T-helper 22 cell (primary cell): ENCODE data around the gene TMX4.

Source experiments
- DNase-seq: peaks from one replicate; pipeline ENCODE4 v3.0.0-alpha.2; 2020; ENCODE audit warnings: low read depth

Gene TMX4

GRCh38 chr20:8018958-8019245, 659 bp downstream of the TMX4 start:
- peak; percentile 43 for DNase-seq

GRCh38 chr20:8012724-8013123, 6.8 kb downstream of the TMX4 start:
- no peak for DNase-seq

GRCh38 chr20:8008733-8009132, 10.8 kb downstream of the TMX4 start:
- no peak for DNase-seq

- DNase-seq: no peak
These were observed 12.1 kb downstream of the TMX4 start for GRCh38 chr20:8007490-8007889.

GRCh38 chr20:8005575-8006366, 13.8 kb downstream of the TMX4 start:
- no peak for DNase-seq

GRCh38 chr20:8005033-8005432, 14.5 kb downstream of the TMX4 start:
- DNase-seq: no peak

GRCh38 chr20:8002056-8002455, 17.5 kb downstream of the TMX4 start:
- no peak for DNase-seq

- no peak for DNase-seq
These were observed 18.8 kb downstream of the TMX4 start for GRCh38 chr20:8000796-8001195.

- DNase-seq: no peak
These were observed 22.7 kb downstream of the TMX4 start for GRCh38 chr20:7996898-7997297.

- DNase-seq: no peak
These were observed 24.8 kb downstream of the TMX4 start for GRCh38 chr20:7994809-7995208.

- DNase-seq: no peak
These were observed 25.9 kb downstream of the TMX4 start for GRCh38 chr20:7993703-7994102.

- DNase-seq: no peak
These were observed 26.3 kb downstream of the TMX4 start for GRCh38 chr20:7993238-7993637.

- no peak for DNase-seq
These were observed 29.2 kb downstream of the TMX4 start for GRCh38 chr20:7990385-7990784.

GRCh38 chr20:7989379-7989778, 30.2 kb downstream of the TMX4 start:
- DNase-seq: no peak

- DNase-seq: no peak
These were observed 33.6 kb downstream of the TMX4 start for GRCh38 chr20:7985916-7986315.

- DNase-seq: no peak
These were observed 35.4 kb downstream of the TMX4 start for GRCh38 chr20:7984192-7984591.

GRCh38 chr20:7981374-7981773, 38.2 kb downstream of the TMX4 start:
- no peak for DNase-seq

GRCh38 chr20:7980332-7981046, 39.1 kb downstream of the TMX4 start:
- DNase-seq: no peak

GRCh38 chr20:7977709-7978108, 41.9 kb downstream of the TMX4 start:
- DNase-seq: no peak

- DNase-seq: no peak
These were observed 43.6 kb downstream of the TMX4 start for GRCh38 chr20:7975851-7976414.

- DNase-seq: no peak
These were observed 44.7 kb downstream of the TMX4 start for GRCh38 chr20:7974785-7975435.

- no peak for DNase-seq
These were observed 47.9 kb downstream of the TMX4 start for GRCh38 chr20:7971536-7972280.
